SK-N-SH treated with all-trans-retinoic acid at 6 μM for 48 hours (cell line): Measurements from ENCODE around the gene ZPLD1.

Experiments
- CREB5 ChIP-seq: fragments of 250-450 bp; sonication (Bioruptor Pico); IDR thresholded peaks from 2 replicates; pipeline ENCODE4 v1.5.1; 2020; ENCODE audit warnings: low read depth, mild to moderate bottlenecking, moderate library complexity
- ZNF8 ChIP-seq: fragments of 450-650 bp; formaldehyde crosslinking; IDR thresholded peaks from 2 replicates; pipeline ENCODE4 v1.5.0; 2020; ENCODE audit warnings: mild to moderate bottlenecking, moderate library complexity

GRCh38 chr3:102485701-102486100 lies 50.9 kb downstream of the ZPLD1 start:
- TF ChIP-seq CREB5 (CRISPR knock-in tag) (no peak), ZNF8 (CRISPR knock-in tag) (no peak)
